HG03039 (cell line): ENCODE data around the gene RPH3AL.
"Not testable (repeated sequence)": the region's sequence is repeated elsewhere in the genome, so short reads cannot be mapped to it uniquely, and the experiment has no call there.

ENCODE experiments used
- ATAC-seq: cut with Tn5 transposase; IDR thresholded peaks from one replicate; pipeline ENCODE4 v1.9.1; 2021; ENCODE audit warnings: mild to moderate bottlenecking, moderate library complexity; ENCODE audit not compliant: unreplicated experiment

RPH3AL gene

GRCh38 chr17:227946-228615, 124.5 kb downstream of the RPH3AL start:
- no peak for ATAC-seq

GRCh38 chr17:227078-227945, 125.3 kb downstream of the RPH3AL start:
- no peak for ATAC-seq

GRCh38 chr17:226108-227077, 126.2 kb downstream of the RPH3AL start:
- ATAC-seq = no peak

GRCh38 chr17:225551-225950, 127.1 kb downstream of the RPH3AL start:
- no peak for ATAC-seq

GRCh38 chr17:224576-224975, 128.0 kb downstream of the RPH3AL start:
- not testable (repeated sequence) for ATAC-seq

GRCh38 chr17:223723-224471, 128.7 kb downstream of the RPH3AL start:
- ATAC-seq = no peak

- no peak for ATAC-seq
These were observed 130.4 kb downstream of the RPH3AL start for GRCh38 chr17:222172-222571.

GRCh38 chr17:219696-220095, 132.9 kb downstream of the RPH3AL start:
- no peak for ATAC-seq

GRCh38 chr17:218432-219110, 134.0 kb downstream of the RPH3AL start:
- no peak for ATAC-seq

GRCh38 chr17:216625-217024, 136.0 kb downstream of the RPH3AL start:
- no peak for ATAC-seq

- not testable (repeated sequence) for ATAC-seq
These were observed 136.8 kb downstream of the RPH3AL start for GRCh38 chr17:215563-216478.

GRCh38 chr17:214881-215331, 137.7 kb downstream of the RPH3AL start:
- ATAC-seq = no peak

- no peak for ATAC-seq
These were observed 139.1 kb downstream of the RPH3AL start for GRCh38 chr17:213286-214105.

GRCh38 chr17:210402-210801, 142.2 kb downstream of the RPH3AL start:
- ATAC-seq = no peak

- ATAC-seq = no peak
These were observed 144.2 kb downstream of the RPH3AL start for GRCh38 chr17:208429-208828.

GRCh38 chr17:207775-208174, 144.8 kb downstream of the RPH3AL start:
- no peak for ATAC-seq

GRCh38 chr17:206941-207560, 145.6 kb downstream of the RPH3AL start:
- ATAC-seq = no peak
